H1 (cell line): ENCODE results near the gene YWHAQ. TPM values are rescaled to one million over a fixed set of nuclear protein-coding genes. Genes with fewer than 3 reads are reported as not detected.

ENCODE experiments used
- CTCF ChIA-PET: fragments of 300-600 bp; sonication (Branson Sonifier 250); formaldehyde crosslinking; loops from one replicate; lab custom pipeline; 2021; ENCODE audit not compliant: partially characterized antibody; lab: Charles Lee
- POLR2A ChIA-PET: fragments of 300-600 bp; sonication (Branson Sonifier 250); formaldehyde crosslinking; loops from one replicate; lab custom pipeline; 2021; ENCODE audit warnings: inconsistent platforms; ENCODE audit not compliant: partially characterized antibody; lab: Charles Lee
- DNase-seq, 2 experiments: peaks; one replicate each; pipeline versions ENCODE4 v3.0.0 to v3.0.0-alpha.2; 2010 to 2022; ENCODE audit warnings: low spot score in 2 of 2, low read depth in 1 of 2, mixed read lengths in 1 of 2
- FAIRE-seq: peaks from 2 replicates; lab custom pipeline; 2011; peaks lifted over from hg19 to GRCh38; lab: Jason Lieb, UNC
- H2AFZ ChIP-seq: 2 replicates; pipeline ENCODE4 v1.8.1; 2012; ENCODE audit warnings: low read length, inconsistent platforms
- H2AK5ac ChIP-seq: 2 replicates; pipeline ENCODE4 v1.6.1; 2013; ENCODE audit warnings: low read depth, low read length
- H2BK120ac ChIP-seq: replicated peaks from 2 replicates; pipeline ENCODE3; 2013; ENCODE audit warnings: low read depth, low read length, inconsistent platforms
- H2BK12ac ChIP-seq: 2 replicates; pipeline ENCODE4 v1.6.1; 2013; ENCODE audit warnings: low read depth, low read length
- H2BK15ac ChIP-seq: 2 replicates; pipeline ENCODE4 v1.6.1; 2013; ENCODE audit warnings: low read length
- H2BK20ac ChIP-seq: 2 replicates; pipeline ENCODE4 v1.6.1; 2013; ENCODE audit warnings: low read length
- H2BK5ac ChIP-seq: 2 replicates; pipeline ENCODE4 v1.6.1; 2013; ENCODE audit warnings: low read depth, low read length
- H3K14ac ChIP-seq: 2 replicates; pipeline ENCODE4 v1.6.1; 2013; ENCODE audit warnings: inconsistent platforms; ENCODE audit not compliant: insufficient read length
- H3K18ac ChIP-seq: 2 replicates; pipeline ENCODE4 v1.6.1; 2013; ENCODE audit warnings: low read length; ENCODE audit errors: extremely low read depth
- H3K23ac ChIP-seq: 2 replicates; pipeline ENCODE4 v1.6.1; 2013; ENCODE audit warnings: inconsistent platforms; ENCODE audit not compliant: insufficient read length
- H3K23me2 ChIP-seq: 2 replicates; pipeline ENCODE4 v1.6.1; 2013; ENCODE audit warnings: low read depth, low read length
- H3K27ac ChIP-seq: 2 replicates; pipeline ENCODE4 v1.6.1; 2011; ENCODE audit warnings: low read depth, low read length, inconsistent platforms
- H3K27me3 ChIP-seq, 4 experiments: replicated peaks in 1 of 4; 1 replicate in 1 of 4; 2 replicates in 3 of 4; pipeline versions ENCODE4 v1.6.1 to v1.8.1; 2011 to 2013; ENCODE audit warnings: low read length in 3 of 4, mild to moderate bottlenecking in 3 of 4, inconsistent platforms in 2 of 4, mixed read lengths in 2 of 4, moderate library complexity in 1 of 4; ENCODE audit not compliant: control insufficient read depth in 3 of 4, insufficient read depth in 3 of 4; ENCODE audit errors: extremely low read depth in 1 of 4
- H3K36me3 ChIP-seq, 4 experiments: 2 replicates each; pipeline versions ENCODE4 v1.6.1 to v1.8.1; 2011 to 2013; ENCODE audit warnings: mild to moderate bottlenecking in 4 of 4, low read length in 3 of 4, moderate library complexity in 2 of 4, control low read depth in 1 of 4, inconsistent platforms in 1 of 4; ENCODE audit not compliant: insufficient read depth in 4 of 4, control insufficient read depth in 2 of 4
- H3K4ac ChIP-seq: replicated peaks from 2 replicates; pipeline ENCODE3; 2013; ENCODE audit warnings: low read length, low read depth, mixed read lengths, inconsistent platforms; ENCODE audit not compliant: insufficient read length
- H3K4me1 ChIP-seq, 4 experiments: replicated peaks in 1 of 4; 1 replicate in 1 of 4; 2 replicates in 3 of 4; pipeline versions ENCODE4 v1.6.1 to v1.8.1; 2011 to 2013; ENCODE audit warnings: low read length in 3 of 4, inconsistent platforms in 2 of 4, mixed read lengths in 1 of 4; ENCODE audit not compliant: insufficient read depth in 4 of 4, control insufficient read depth in 3 of 4
- H3K4me2 ChIP-seq, 2 experiments: 2 replicates each; pipeline versions ENCODE4 v1.6.1 to v1.8.1; 2011 to 2013; ENCODE audit warnings: low read depth in 2 of 2, low read length in 2 of 2, control low read depth in 1 of 2, inconsistent platforms in 1 of 2, mild to moderate bottlenecking in 1 of 2; ENCODE audit not compliant: insufficient read depth in 1 of 2
- H3K4me3 ChIP-seq, 4 experiments: fragments of 200-600, 300-600 bp in 1 of 4; sonication (generic), shearing (Covaris generic), sonication (Bioruptor Twin) in 1 of 4; 2 replicates each; pipeline versions ENCODE4 v1.5.1 to v1.8.1; 2011 to 2016; ENCODE audit warnings: low read length in 4 of 4, low read depth in 3 of 4, control low read depth in 2 of 4, inconsistent platforms in 2 of 4, mild to moderate bottlenecking in 2 of 4, mixed read lengths in 1 of 4, moderate library complexity in 1 of 4; ENCODE audit not compliant: insufficient read depth in 2 of 4; ENCODE audit errors: extremely low read depth in 1 of 4
- H3K56ac ChIP-seq: replicated peaks from 2 replicates; pipeline ENCODE3; 2013; ENCODE audit warnings: low read depth, mild to moderate bottlenecking, mixed read lengths, low read length, inconsistent platforms; ENCODE audit not compliant: insufficient read length
- H3K79me1 ChIP-seq: 2 replicates; pipeline ENCODE4 v1.6.1; 2013; ENCODE audit warnings: low read depth, low read length, control low read depth
- H3K79me2 ChIP-seq, 2 experiments: 2 replicates each; pipeline versions ENCODE4 v1.6.1 to v1.8.1; 2012 to 2013; ENCODE audit warnings: low read length in 2 of 2, mild to moderate bottlenecking in 2 of 2, inconsistent platforms in 1 of 2; ENCODE audit not compliant: insufficient read depth in 2 of 2, control insufficient read depth in 1 of 2
- H3K9ac ChIP-seq, 4 experiments: replicated peaks in 1 of 4; 1 replicate in 1 of 4; 2 replicates in 3 of 4; pipeline versions ENCODE4 v1.6.1 to v1.8.1; 2011 to 2013; ENCODE audit warnings: low read depth in 3 of 4, low read length in 3 of 4, control low read depth in 2 of 4, mild to moderate bottlenecking in 2 of 4, moderate library complexity in 2 of 4, inconsistent platforms in 1 of 4; ENCODE audit errors: extremely low read depth in 1 of 4
- H3K9me3 ChIP-seq, 2 experiments: 2 replicates each; pipeline versions ENCODE4 v1.6.1 to v1.8.1; 2012 to 2013; ENCODE audit warnings: mild to moderate bottlenecking in 2 of 2, moderate library complexity in 2 of 2, control low read depth in 1 of 2, inconsistent platforms in 1 of 2, low read depth in 1 of 2, low read length in 1 of 2, mixed read lengths in 1 of 2; ENCODE audit not compliant: insufficient read depth in 2 of 2
- H4K20me1 ChIP-seq, 2 experiments: replicated peaks in 1 of 2; 2 replicates each; pipeline versions ENCODE3 to v1.8.1; 2011 to 2013; ENCODE audit warnings: inconsistent platforms in 2 of 2, low read length in 2 of 2, mild to moderate bottlenecking in 1 of 2; ENCODE audit not compliant: insufficient read depth in 2 of 2, control insufficient read depth in 1 of 2
- H4K5ac ChIP-seq: 2 replicates; pipeline ENCODE4 v1.6.1; 2013; ENCODE audit warnings: low read length, low read depth, mixed read lengths, inconsistent platforms; ENCODE audit not compliant: insufficient read length
- H4K8ac ChIP-seq: 2 replicates; pipeline ENCODE4 v1.8.0; 2013; ENCODE audit warnings: mild to moderate bottlenecking, moderate library complexity, low read length, inconsistent platforms; ENCODE audit not compliant: insufficient read depth; ENCODE audit errors: extremely low read depth
- H4K91ac ChIP-seq: replicated peaks from 2 replicates; pipeline ENCODE3; 2013; ENCODE audit warnings: low read length, mixed read lengths, inconsistent platforms; ENCODE audit not compliant: insufficient read length
- KDM5A ChIP-seq: fragments of 200-600 bp; IDR thresholded peaks from 2 replicates; pipeline ENCODE4 v1.7.1; 2012; ENCODE audit warnings: mild to moderate bottlenecking, low read length, inconsistent platforms, mixed read lengths
- MAFK ChIP-seq: IDR thresholded peaks from 2 replicates; pipeline ENCODE4 v1.6.1; 2012; ENCODE audit warnings: low read depth, mild to moderate bottlenecking, improper control_type of control experiment, low read length
- RAD21 ChIP-seq, 2 experiments: IDR thresholded peaks in 1 of 2; conservative IDR thresholded peaks in 1 of 2; 2 replicates each; pipeline ENCODE4 v1.6.1; 2011; ENCODE audit warnings: low read depth in 2 of 2, low read length in 2 of 2, improper control_type of control experiment in 1 of 2, inconsistent platforms in 1 of 2, mild to moderate bottlenecking in 1 of 2, moderate library complexity in 1 of 2
- RFX5 ChIP-seq: IDR thresholded peaks from 2 replicates; pipeline ENCODE4 v1.6.1; 2011; ENCODE audit warnings: low read depth, low read length, improper control_type of control experiment, borderline replicate concordance
- RXRA ChIP-seq: IDR thresholded peaks from 2 replicates; pipeline ENCODE4 v1.6.1; 2011; ENCODE audit warnings: low read depth, mild to moderate bottlenecking, low read length, moderate library complexity; ENCODE audit not compliant: insufficient read depth
- SIN3A ChIP-seq, 2 experiments: IDR thresholded peaks in 1 of 2; conservative IDR thresholded peaks in 1 of 2; 2 replicates each; pipeline ENCODE4 v1.6.1; 2011 to 2012; ENCODE audit warnings: low read length in 2 of 2, improper control_type of control experiment in 1 of 2, low read depth in 1 of 2, mild to moderate bottlenecking in 1 of 2
- YY1 ChIP-seq: IDR thresholded peaks from 2 replicates; pipeline ENCODE4 v1.6.1; 2011; ENCODE audit warnings: low read depth, mild to moderate bottlenecking, low read length
- ZNF274 ChIP-seq: IDR thresholded peaks from 2 replicates; pipeline ENCODE4 v1.7.0; 2012; ENCODE audit warnings: low read length, borderline replicate concordance; ENCODE audit errors: extremely low read depth
- WGBS, 2 experiments: shearing (Covaris generic) in 1 of 2; methylation state at CpG; one replicate each; pipeline versions ENCODE4 v1.1.6 to v1.1.7; 2013 to 2015; ENCODE audit warnings: low lambda C conversion rate in 2 of 2, mixed read lengths in 2 of 2, inconsistent platforms in 1 of 2, low coverage in 1 of 2, missing lambda C conversion rate in 1 of 2; ENCODE audit not compliant: insufficient replicate concordance in 2 of 2, insufficient coverage in 1 of 2, insufficient read length in 1 of 2; ENCODE audit errors: extremely low coverage in 1 of 2, missing lambda C conversion rate in 1 of 2; 5-methylcytosine and 5-hydroxymethylcytosine counted together
- polyA plus RNA-seq, 7 experiments: library from polyadenylated mRNA; depleted of rRNA in 3 of 7; stranded (reverse) in 5 of 7; unstranded in 2 of 7; fragments of >200 nt in 5 of 7; fragments of 200-250 nt in 2 of 7; gene quantifications; 1 replicate in 5 of 7; 2 replicates in 1 of 7; 4 replicates in 1 of 7; pipeline versions ENCODE4 v1.2.1 to v1.2.3, GENCODE V29; 2011 to 2013; ENCODE audit warnings: missing spikeins in 2 of 7, mixed read lengths in 2 of 7
- total RNA-seq: library from RNA; stranded (reverse); fragmentation: NEBNext Ultra II Directional; extraction: Animal tissue kit (Norgen Biotek cat#: 25700); gene quantifications from 2 replicates; pipeline ENCODE4 v1.2.1, GENCODE V29; 2021

YWHAQ gene
- total and polyA plus RNA-seq, 2 of the 8 experiments (the other 6 are each of a cell fraction or from before 2014, with no cell fraction given): 244 to 480 TPM

GRCh38 chr2:9585486-9585885, 45.3 kb downstream of the YWHAQ start:
- WGBS, 2 experiments: 97% methylated on average over 5 of the region's 5 CpGs; no CpG with 5 or more reads in 1 of the 2 experiments
- DNase-seq (peak in 1 of 2 experiments; percentile 1), FAIRE-seq (no peak)
- no peak overlapping the region for H3K9ac ChIP-seq
- no peaks in the 10 kb centered on the region for H3K4me1 ChIP-seq
- CTCF ChIA-PET: interaction anchor here (0.9 kb wide), 1 partner anchor 11 kb away, joined by 3 read pairs; no protein-coding TSS in a partner anchor
- H3K56ac ChIP-seq: no peak overlapping the region
- H2BK12ac ChIP-seq: no peak overlapping the region
- H3K14ac ChIP-seq: no peak overlapping the region
- H2AFZ ChIP-seq: no peak overlapping the region
- H2BK20ac ChIP-seq: no peak overlapping the region
- no peak overlapping the region for H3K4me2 ChIP-seq
- peaks cover 5 to 57% (median 36%) of the 10 kb centered on the region in 4 experiments for H3K36me3 ChIP-seq
- no peak overlapping the region for H3K23ac ChIP-seq
- POLR2A ChIA-PET: interaction anchor here (0.9 kb wide), 1 partner anchor 9 kb away, joined by 3 read pairs; no protein-coding TSS in a partner anchor
- H4K5ac ChIP-seq: no peak overlapping the region
- no peak overlapping the region for H3K18ac ChIP-seq
- H3K79me1 ChIP-seq: no peaks in the 10 kb centered on the region
- no peak overlapping the region for H4K8ac ChIP-seq
- no peak overlapping the region for H2BK15ac ChIP-seq
- no peaks in the 10 kb centered on the region for H3K9me3 ChIP-seq
- H2BK120ac ChIP-seq: no peak overlapping the region
- no peak overlapping the region for H3K27ac ChIP-seq
- H3K27me3 ChIP-seq: no peaks in the 10 kb centered on the region
- H3K79me2 ChIP-seq: peaks cover 0 to 15% of the 10 kb centered on the region in 2 experiments; a peak in 2 of 4 replicates
- H2AK5ac ChIP-seq: no peak overlapping the region
- H4K20me1 ChIP-seq: peaks cover 2% of the 10 kb centered on the region in 2 experiments
- no peak overlapping the region for H3K4me3 ChIP-seq
- H3K4ac ChIP-seq: no peak overlapping the region
- no peaks in the 10 kb centered on the region for H3K23me2 ChIP-seq
- no peak overlapping the region for H4K91ac ChIP-seq
- H2BK5ac ChIP-seq: no peak overlapping the region
- TF ChIP-seq KDM5A: no peak
- no peak for TF ChIP-seq SIN3A (conservative IDR thresholded peaks at IDR 0.05 in 1 of 2, IDR thresholded peaks at IDR 0.05 in 1 of 2; ENCODE audit: low read depth in 1 of 2, low read length in 2 of 2)
- no peak for TF ChIP-seq RFX5
- TF ChIP-seq RAD21 (IDR thresholded peaks at IDR 0.05 in 1 of 2, conservative IDR thresholded peaks at IDR 0.05 in 1 of 2; ENCODE audit: low read depth in 2 of 2, low read length in 2 of 2): no peak
- no peak for TF ChIP-seq ZNF274
- TF ChIP-seq YY1: no peak
- no peak for TF ChIP-seq MAFK
- TF ChIP-seq RXRA: no peak
